Adipocyte (in vitro differentiated cells): ENCODE data around the gene SRSF2.
"Not testable (repeated sequence)": the region's sequence is repeated elsewhere in the genome, so short reads cannot be mapped to it uniquely, and the experiment has no call there.

ENCODE experiments used
- DNase-seq: peaks from one replicate; pipeline ENCODE4 v3.0.0-alpha.2; 2015; ENCODE audit warnings: low read depth
- H3K27me3 ChIP-seq: replicated peaks from 2 replicates; pipeline ENCODE4 v1.7.0; 2013; ENCODE audit warnings: mild to moderate bottlenecking, low read length, moderate library complexity; ENCODE audit not compliant: control insufficient read depth, insufficient read depth
- H3K36me3 ChIP-seq: 2 replicates; pipeline ENCODE4 v1.7.0; 2013; ENCODE audit warnings: low read length, mild to moderate bottlenecking, moderate library complexity; ENCODE audit not compliant: control insufficient read depth, insufficient read depth, severe bottlenecking
- H3K4me1 ChIP-seq: 2 replicates; pipeline ENCODE4 v1.7.0; 2013; ENCODE audit warnings: mild to moderate bottlenecking, low read length, moderate library complexity; ENCODE audit not compliant: control insufficient read depth, insufficient read depth
- H3K4me3 ChIP-seq: 2 replicates; pipeline ENCODE4 v1.7.0; 2013; ENCODE audit warnings: mild to moderate bottlenecking, low read length, moderate library complexity
- H3K9ac ChIP-seq: 2 replicates; pipeline ENCODE4 v1.7.0; 2013; ENCODE audit warnings: mild to moderate bottlenecking, low read length, moderate library complexity
- H3K9me3 ChIP-seq: 2 replicates; pipeline ENCODE4 v1.7.0; 2013; ENCODE audit warnings: mild to moderate bottlenecking, low read length, moderate library complexity; ENCODE audit not compliant: control insufficient read depth

The SRSF2 gene

GRCh38 chr17:76715496-76715830 lies 21.7 kb downstream of the SRSF2 start:
- Histone ChIP-seq H3K27me3 (no peaks in the 10 kb centered on the region), H3K9me3 (no peaks in the 10 kb centered on the region), H3K4me3 (no peak overlapping the region), H3K4me1 (peaks cover 43% of the 10 kb centered on the region), H3K9ac (peak overlapping the region; percentile 60), H3K36me3 (peaks cover 49% of the 10 kb centered on the region)
- no peak for DNase-seq

DNA sequence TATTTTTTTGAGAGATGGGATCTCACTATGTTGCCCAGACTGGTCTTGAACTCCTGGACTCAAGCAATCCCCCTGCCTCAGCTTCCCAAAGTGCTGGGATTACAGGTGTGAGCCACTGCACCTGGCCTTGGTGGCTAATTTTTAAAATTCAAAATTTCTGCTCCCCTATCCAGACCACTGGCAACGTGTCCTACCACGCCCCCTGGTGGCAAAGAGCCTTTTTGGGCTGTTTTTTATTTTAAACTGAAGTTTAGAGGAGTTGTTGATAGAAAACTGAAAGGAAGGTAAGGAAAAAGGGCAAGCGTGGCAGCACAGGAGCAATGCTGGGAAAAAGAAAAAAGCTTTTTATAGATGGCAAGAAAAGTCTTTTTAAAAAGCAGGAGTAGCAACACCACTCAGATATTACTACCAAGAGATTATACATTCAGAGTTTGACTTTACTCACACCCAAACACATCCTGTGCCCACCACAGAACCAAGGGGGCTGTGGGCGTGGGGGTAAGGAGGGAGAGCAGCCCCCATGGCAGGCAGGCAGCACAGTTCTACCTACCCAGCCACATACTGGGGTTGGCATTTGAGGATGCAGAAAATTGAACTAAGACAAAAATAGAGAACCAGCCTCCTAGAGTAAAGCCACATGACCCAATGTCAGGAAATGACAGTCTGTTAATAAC lies 22.2 kb downstream of the SRSF2 start:
- DNase-seq = peak; percentile 91

DNA sequence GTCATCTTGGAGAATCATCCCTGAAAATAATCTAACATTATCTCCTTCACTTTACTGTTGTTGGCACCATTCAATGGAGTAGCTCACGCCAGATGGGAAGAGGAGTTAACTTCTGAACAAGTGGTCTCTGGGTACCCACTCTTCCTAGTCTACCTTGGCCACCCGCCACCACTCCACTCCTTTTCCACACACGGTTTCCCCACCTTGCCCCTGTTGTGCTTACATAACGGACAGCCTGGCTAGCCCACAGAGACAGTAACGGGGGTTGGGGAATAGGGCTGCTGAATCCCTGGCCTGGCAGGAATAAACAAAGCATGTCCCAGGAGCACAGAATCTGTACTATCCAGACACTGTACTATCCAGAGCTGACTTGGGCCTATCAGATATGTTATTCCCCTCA lies 22.8 kb downstream of the SRSF2 start:
- Histone ChIP-seq H3K36me3 (peaks cover 38% of the 10 kb centered on the region), H3K9me3 (no peaks in the 10 kb centered on the region), H3K9ac (peak overlapping the region; percentile 60), H3K4me3 (no peak overlapping the region), H3K27me3 (no peaks in the 10 kb centered on the region), H3K4me1 (peaks cover 43% of the 10 kb centered on the region)
- no peak for DNase-seq

More for the DNA sequence above, 22.2 kb downstream of the SRSF2 start:
- peaks cover 43% of the 10 kb centered on the region for H3K4me1 ChIP-seq
- no peaks in the 10 kb centered on the region for H3K9me3 ChIP-seq
- H3K4me3 ChIP-seq = no peak overlapping the region
- H3K9ac ChIP-seq = peak overlapping the region; percentile 60
- H3K27me3 ChIP-seq = no peaks in the 10 kb centered on the region
- H3K36me3 ChIP-seq = peaks cover 44% of the 10 kb centered on the region

DNA sequence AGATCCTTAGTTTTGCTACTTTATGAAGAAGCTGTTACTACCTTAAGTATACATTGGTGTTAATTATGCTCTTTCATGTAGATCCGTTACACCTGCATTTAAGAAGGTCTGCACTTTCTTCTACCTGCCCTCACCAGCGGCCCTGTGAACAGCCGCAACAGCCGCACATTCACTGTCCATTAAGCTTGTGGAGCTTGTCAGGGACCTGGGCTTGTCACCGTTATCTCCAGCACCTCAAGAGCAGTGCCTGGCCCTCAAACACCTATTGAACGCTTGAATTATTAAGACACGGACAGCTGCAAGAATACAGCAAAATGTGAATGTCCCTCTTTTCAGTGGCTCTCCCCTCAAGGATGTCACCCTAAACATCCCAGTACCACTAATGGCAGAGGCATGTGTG lies 23.4 kb downstream of the SRSF2 start:
- Histone ChIP-seq H3K27me3 (no peaks in the 10 kb centered on the region), H3K4me1 (peaks cover 46% of the 10 kb centered on the region), H3K9ac (peak overlapping the region; percentile 60), H3K36me3 (peaks cover 32% of the 10 kb centered on the region), H3K4me3 (no peak overlapping the region), H3K9me3 (no peaks in the 10 kb centered on the region)
- DNase-seq = no peak

- not testable (repeated sequence) for H3K9ac ChIP-seq, H3K27me3 ChIP-seq, H3K4me3 ChIP-seq, DNase-seq, H3K9me3 ChIP-seq
- H3K36me3 ChIP-seq = peaks cover 20% of the 10 kb centered on the region
- peaks cover 58% of the 10 kb centered on the region for H3K4me1 ChIP-seq
Observed at GRCh38 chr17:76712321-76712720, 24.8 kb downstream of the SRSF2 start.

- H3K27me3 ChIP-seq = no peaks in the 10 kb centered on the region
- H3K4me1 ChIP-seq = peaks cover 55% of the 10 kb centered on the region
- peak; percentile 92 for DNase-seq
- H3K4me3 ChIP-seq = peak within 1 kb of the TSS; percentile 92
- H3K9me3 ChIP-seq = no peaks in the 10 kb centered on the region
- H3K9ac ChIP-seq = peak within 1 kb of the TSS; percentile 96
- peaks cover 18% of the 10 kb centered on the region for H3K36me3 ChIP-seq
Observed at GRCh38 chr17:76710863-76711611, 26.1 kb downstream of the SRSF2 start, which contains the start of gene MXRA7. TSS of gene MXRA7 (minus strand) at chr17:76710965. CDS start at chr17:76710946, 19 bp downstream.

DNA sequence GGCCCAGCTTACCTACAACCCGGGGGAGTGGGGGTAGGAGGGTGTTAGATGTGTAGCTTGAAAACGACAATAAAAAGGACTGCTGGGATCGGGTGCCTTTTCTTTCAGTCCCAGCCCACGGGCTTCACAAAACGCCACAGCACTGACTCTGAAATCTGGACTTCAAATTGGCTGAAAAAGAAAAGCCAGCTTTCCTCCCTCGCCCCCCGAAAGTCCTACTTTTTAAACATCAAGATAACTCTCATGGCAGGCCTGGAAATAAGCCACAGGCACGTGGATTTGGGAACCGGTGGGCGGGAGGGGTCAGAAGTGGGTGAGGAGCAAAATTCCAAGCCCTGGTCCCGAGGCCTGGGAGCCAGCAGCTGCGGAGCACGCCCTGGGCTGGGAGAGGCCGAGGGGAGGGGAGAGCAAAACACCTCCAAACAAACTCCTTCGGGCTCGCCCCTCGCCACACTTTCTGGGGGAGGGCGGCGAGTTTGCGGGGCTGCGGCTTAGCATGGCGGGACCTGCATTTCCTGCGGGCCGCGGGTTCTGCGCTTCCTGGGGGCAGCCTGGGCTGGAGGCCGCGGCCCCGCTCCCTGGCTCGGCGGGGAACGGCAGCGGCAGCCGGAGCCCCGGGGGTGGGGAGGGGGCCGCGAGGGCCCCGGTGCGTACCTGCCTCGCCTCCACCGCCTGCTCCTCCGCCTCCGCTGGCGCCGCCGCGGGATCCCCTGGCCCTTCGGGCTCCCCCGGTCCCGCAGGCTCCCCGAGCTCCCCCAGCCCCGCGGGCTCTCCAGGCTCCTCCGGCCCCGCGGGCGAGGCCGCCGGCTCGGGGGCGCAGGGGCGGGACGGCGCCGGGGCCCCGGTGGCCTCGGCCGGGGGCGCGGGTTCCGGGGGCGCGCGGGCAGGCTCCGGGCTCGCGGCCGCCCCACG lies 26.9 kb downstream of the SRSF2 start:
- DNase-seq = peak; percentile 66
- Histone ChIP-seq H3K36me3 (peaks cover 13% of the 10 kb centered on the region), H3K9ac (peak overlapping the region; percentile 96), H3K4me1 (peaks cover 46% of the 10 kb centered on the region), H3K4me3 (peak overlapping the region; percentile 92)
- H3K9me3 ChIP-seq, H3K27me3 ChIP-seq: not testable (repeated sequence)

- H3K4me1 ChIP-seq = peaks cover 38% of the 10 kb centered on the region
- H3K9ac ChIP-seq = peak overlapping the region; percentile 96
- peaks cover 11% of the 10 kb centered on the region for H3K36me3 ChIP-seq
- no peaks in the 10 kb centered on the region for H3K27me3 ChIP-seq
- peak overlapping the region; percentile 92 for H3K4me3 ChIP-seq
- H3K9me3 ChIP-seq = no peaks in the 10 kb centered on the region
- DNase-seq = peak; percentile 89
Observed at GRCh38 chr17:76709077-76709950, 27.8 kb downstream of the SRSF2 start.

DNA sequence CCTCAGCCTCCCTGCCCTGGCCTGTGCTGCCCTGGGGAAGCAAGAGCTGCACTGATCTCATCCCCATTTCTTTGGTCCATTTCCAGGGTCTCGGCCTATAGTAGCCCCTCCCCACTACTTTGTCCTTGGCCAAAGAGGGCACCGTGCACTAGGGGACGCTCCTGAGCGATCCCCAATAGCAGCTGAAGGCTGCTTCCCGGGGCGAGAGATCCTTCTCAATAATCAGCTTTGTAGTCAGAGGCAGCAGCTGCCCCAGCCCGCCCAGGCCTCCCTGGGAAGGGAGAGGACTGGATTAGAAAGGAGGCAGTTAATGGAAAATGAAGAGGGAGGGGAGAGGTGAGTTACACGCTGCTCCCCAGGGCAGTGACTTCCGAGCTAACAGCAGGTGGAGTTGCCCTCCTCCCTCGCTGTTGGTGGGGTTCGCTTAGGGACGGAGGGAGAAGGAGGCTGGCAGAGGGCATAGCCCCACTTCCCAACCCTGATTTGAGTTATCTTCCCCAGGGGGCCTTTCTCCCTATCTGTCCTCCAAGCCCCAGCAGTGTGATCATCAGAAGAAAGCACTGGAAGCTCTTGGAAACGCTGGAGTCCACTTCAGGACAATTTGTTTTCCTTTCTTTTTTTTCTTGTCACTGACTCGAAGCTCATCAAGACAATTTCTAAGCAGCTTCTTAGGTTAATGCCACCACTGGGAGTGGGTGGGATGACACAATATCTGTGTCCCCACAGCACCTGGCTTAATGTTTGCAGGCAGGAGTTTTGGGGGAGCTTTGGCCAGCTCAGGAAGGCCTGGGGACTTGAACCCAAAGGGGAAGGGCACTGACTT lies 28.9 kb downstream of the SRSF2 start:
- H3K4me3 ChIP-seq = peak overlapping the region; percentile 92
- H3K9ac ChIP-seq = peak overlapping the region; percentile 96
- peaks cover 38% of the 10 kb centered on the region for H3K4me1 ChIP-seq
- H3K36me3 ChIP-seq = peaks cover under 1% of the 10 kb centered on the region
- no peaks in the 10 kb centered on the region for H3K9me3 ChIP-seq
- H3K27me3 ChIP-seq = no peaks in the 10 kb centered on the region
- no peak for DNase-seq

DNA sequence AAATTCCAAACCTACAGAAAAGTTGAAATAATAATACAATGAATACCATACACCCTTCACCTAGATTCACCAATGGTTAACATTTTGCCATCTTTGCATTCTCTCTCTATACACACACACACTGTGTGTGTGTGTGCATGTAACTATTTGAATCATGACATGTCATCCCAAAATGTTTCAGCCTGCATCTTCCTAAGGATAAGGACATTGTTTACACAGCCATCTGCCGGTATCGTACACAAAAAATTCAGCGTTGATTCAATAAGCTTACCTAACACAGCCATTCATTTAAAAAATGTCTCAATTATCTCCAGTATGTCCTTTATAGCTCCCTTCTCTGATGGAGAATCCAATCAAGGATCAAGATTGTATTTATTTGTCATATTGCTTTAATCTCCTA lies 30.3 kb downstream of the SRSF2 start:
- peaks cover 42% of the 10 kb centered on the region for H3K4me1 ChIP-seq
- H3K9me3 ChIP-seq = no peaks in the 10 kb centered on the region
- no peaks in the 10 kb centered on the region for H3K27me3 ChIP-seq
- no peak for DNase-seq
- H3K36me3 ChIP-seq = no peaks in the 10 kb centered on the region
- H3K4me3 ChIP-seq = no peak overlapping the region
- H3K9ac ChIP-seq = no peak overlapping the region
